GM12873 (cell line): Measurements from ENCODE around the gene ABCB4.

Experiments used
- CTCF ChIP-seq: IDR thresholded peaks from 2 replicates; pipeline ENCODE4 v1.5.1; 2012; ENCODE audit warnings: low read depth, mild to moderate bottlenecking, moderate library complexity, low read length, control low read depth; ENCODE audit not compliant: insufficient read depth; ENCODE audit errors: missing control alignments

ABCB4 gene

DNA sequence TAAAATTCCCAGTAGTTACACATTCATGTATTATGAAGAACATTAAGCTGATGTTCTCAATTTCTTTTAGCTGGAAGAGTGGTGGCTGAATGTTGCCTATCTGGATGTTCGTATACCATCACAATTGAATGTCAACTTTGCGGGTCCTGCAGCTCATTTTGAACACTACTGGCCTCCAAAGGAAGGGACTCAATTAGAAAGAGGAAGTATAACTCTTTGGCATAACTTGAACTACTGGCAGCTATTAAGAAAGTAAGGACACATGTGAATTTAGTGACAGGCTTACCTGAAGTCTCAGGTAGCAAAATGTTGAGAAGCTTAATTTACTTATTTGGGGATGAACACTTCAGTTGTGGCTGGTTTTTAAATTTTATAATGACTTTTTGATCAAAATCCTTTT, 114.2 kb downstream of the ABCB4 start:
- TF ChIP-seq CTCF: no peak

- no peak for TF ChIP-seq CTCF
These were observed 116.1 kb downstream of the ABCB4 start for GRCh38 chr7:87359366-87359765.

GRCh38 chr7:87356448-87356847, 119.0 kb downstream of the ABCB4 start:
- TF ChIP-seq CTCF: no peak

- no peak for TF ChIP-seq CTCF
These were observed 120.7 kb downstream of the ABCB4 start for GRCh38 chr7:87354749-87355148.
